ENCODE results near the gene ISYNA1. TPM values are rescaled to one million over a fixed set of nuclear protein-coding genes. Genes with fewer than 3 reads are reported as not detected.

Gene ISYNA1
- total RNA-seq, 1 experiment from 2014 or later, result 236 TPM

DNA sequence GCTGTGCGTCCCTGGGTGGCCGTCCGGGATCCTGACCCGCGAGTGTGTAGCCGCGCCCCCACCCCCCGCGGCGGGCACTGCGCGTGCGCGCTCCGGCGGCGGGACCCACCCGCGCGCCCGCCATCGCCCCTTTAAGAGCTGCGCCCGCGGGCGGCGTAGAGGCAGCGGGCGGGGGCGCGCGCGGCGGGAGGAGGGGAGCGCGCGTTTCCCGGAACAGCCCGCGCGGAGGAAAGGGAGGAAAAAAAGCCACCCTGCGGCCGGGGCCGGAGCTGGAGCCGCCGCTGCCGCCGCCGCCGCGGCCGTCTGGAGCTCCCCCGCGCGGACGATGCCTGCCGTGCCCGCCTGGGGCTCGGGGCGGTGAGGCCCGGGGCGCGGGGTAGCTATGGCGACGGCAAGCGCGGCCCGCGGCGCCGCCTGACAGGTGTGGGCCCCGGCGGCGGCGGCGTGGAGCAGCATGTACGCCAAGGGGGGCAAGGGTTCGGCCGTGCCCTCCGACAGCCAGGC, 18.7 kb downstream of the ISYNA1 start, which contains the start of gene SSBP4 (continued):
- TF ChIP-seq KAT7 (CRISPR knock-in tag; IDR thresholded peaks at IDR 0.05; ENCODE audit: borderline replicate concordance) (0 out of 2 replicates have a peak, but pooled peaks have one; percentile 68), TEAD4 (CRISPR knock-in tag; IDR thresholded peaks at IDR 0.05) (no peak), ZNF671 (CRISPR knock-in tag; IDR thresholded peaks at IDR 0.05) (no peak), FOXK1 (CRISPR knock-in tag; IDR thresholded peaks at IDR 0.05) (no peak), HMGA2 (CRISPR knock-in tag; IDR thresholded peaks at IDR 0.05) (no peak), JAZF1 (CRISPR knock-in tag; IDR thresholded peaks at IDR 0.05) (no peak), PRDM15 (CRISPR knock-in tag; IDR thresholded peaks at IDR 0.05) (peak; percentile 51; the same call in 1 of the 2 replicates), NR2C2 (CRISPR knock-in tag; IDR thresholded peaks at IDR 0.05) (no peak), NFYB (CRISPR knock-in tag; conservative IDR thresholded peaks at IDR 0.05; ENCODE audit: low read depth) (no peak), CTCF (IDR thresholded peaks at IDR 0.05) (no peak), JUN (CRISPR knock-in tag; IDR thresholded peaks at IDR 0.05) (no peak), ARID4B (CRISPR knock-in tag; IDR thresholded peaks at IDR 0.05; ENCODE audit: borderline replicate concordance) (no peak), TCF7 (CRISPR knock-in tag; IDR thresholded peaks at IDR 0.05; ENCODE audit: low read depth) (no peak), FOXP1 (CRISPR knock-in tag; IDR thresholded peaks at IDR 0.05; ENCODE audit: borderline replicate concordance) (peak; percentile 71; the same call in 1 of the 2 replicates), NR1H2 (CRISPR knock-in tag; IDR thresholded peaks at IDR 0.05) (no peak)
- TF ChIP-seq, protein P1, sequence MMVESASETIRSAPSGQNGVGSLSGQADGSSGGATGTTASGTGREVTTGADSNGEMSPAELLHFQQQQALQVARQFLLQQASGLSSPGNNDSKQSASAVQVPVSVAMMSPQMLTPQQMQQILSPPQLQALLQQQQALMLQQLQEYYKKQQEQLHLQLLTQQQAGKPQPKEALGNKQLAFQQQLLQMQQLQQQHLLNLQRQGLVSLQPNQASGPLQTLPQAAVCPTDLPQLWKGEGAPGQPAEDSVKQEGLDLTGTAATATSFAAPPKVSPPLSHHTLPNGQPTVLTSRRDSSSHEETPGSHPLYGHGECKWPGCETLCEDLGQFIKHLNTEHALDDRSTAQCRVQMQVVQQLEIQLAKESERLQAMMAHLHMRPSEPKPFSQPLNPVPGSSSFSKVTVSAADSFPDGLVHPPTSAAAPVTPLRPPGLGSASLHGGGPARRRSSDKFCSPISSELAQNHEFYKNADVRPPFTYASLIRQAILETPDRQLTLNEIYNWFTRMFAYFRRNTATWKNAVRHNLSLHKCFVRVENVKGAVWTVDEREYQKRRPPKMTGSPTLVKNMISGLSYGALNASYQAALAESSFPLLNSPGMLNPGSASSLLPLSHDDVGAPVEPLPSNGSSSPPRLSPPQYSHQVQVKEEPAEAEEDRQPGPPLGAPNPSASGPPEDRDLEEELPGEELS (CRISPR knock-in tag; IDR thresholded peaks at IDR 0.05), result no peak
- TF ChIP-seq, protein P2, sequence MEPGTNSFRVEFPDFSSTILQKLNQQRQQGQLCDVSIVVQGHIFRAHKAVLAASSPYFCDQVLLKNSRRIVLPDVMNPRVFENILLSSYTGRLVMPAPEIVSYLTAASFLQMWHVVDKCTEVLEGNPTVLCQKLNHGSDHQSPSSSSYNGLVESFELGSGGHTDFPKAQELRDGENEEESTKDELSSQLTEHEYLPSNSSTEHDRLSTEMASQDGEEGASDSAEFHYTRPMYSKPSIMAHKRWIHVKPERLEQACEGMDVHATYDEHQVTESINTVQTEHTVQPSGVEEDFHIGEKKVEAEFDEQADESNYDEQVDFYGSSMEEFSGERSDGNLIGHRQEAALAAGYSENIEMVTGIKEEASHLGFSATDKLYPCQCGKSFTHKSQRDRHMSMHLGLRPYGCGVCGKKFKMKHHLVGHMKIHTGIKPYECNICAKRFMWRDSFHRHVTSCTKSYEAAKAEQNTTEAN (CRISPR knock-in tag; IDR thresholded peaks at IDR 0.05), result no peak

Measured in WTC11 (cell line).